Left lung (tissue), 10 donors: ENCODE data around the gene CLIP1. TPM values are rescaled to one million over a fixed set of nuclear protein-coding genes. Genes with fewer than 3 reads are reported as not detected.

ENCODE experiments used
- ATAC-seq: fragments of 200-7000 bp; cut with Tn5 transposase; one replicate; pipeline ENCODE4 v1.9.1; 2020; ENCODE audit warnings: moderate library complexity
- DNase-seq, 4 donors: peaks; one replicate each; pipeline ENCODE4 v3.0.0-alpha.2; 2013 to 2020
- H3K27ac ChIP-seq, 2 donors: fragments of 200-600 bp; sonication (generic) in 1 of 2; one replicate each; pipeline versions ENCODE4 v1.5.0 to v1.8.0; 2020 to 2021
- H3K27me3 ChIP-seq, 2 donors: fragments of 200-600 bp; sonication (generic) in 1 of 2; one replicate each; pipeline versions ENCODE4 v1.5.0 to v1.8.0; 2020 to 2021
- H3K36me3 ChIP-seq, 2 donors: fragments of 200-600 bp; sonication (generic) in 1 of 2; one replicate each; pipeline versions ENCODE4 v1.5.0 to v1.8.0; 2020 to 2021
- H3K4me1 ChIP-seq, 2 donors: fragments of 200-600 bp; one replicate each; pipeline ENCODE4 v1.8.0; 2021
- H3K4me3 ChIP-seq, 2 donors: fragments of 200-600 bp; sonication (generic) in 1 of 2; one replicate each; pipeline versions ENCODE4 v1.5.0 to v1.8.0; 2020 to 2021; ENCODE audit warnings: mild to moderate bottlenecking in 1 of 2
- H3K9me3 ChIP-seq, 2 donors: fragments of 200-600 bp; sonication (generic) in 1 of 2; one replicate each; pipeline versions ENCODE4 v1.5.0 to v1.8.0; 2020 to 2021
- intact Hi-C, 2 donors: fragments of 100-400 bp; cut with DNase I; formaldehyde crosslinking; loops; one replicate each; pipeline versions ENCODE4 v1.11.2 to v1.14.2; 2022
- polyA plus RNA-seq, 6 donors: library from polyadenylated mRNA; unstranded; fragments of 120-200 nt; gene quantifications; one replicate each; pipeline ENCODE4 v1.2.1, GENCODE V29; 2013; ENCODE audit not compliant: insufficient read length in 6 of 6
- total RNA-seq, 2 donors: library from RNA; stranded (reverse); fragmentation: NEBNext Ultra II Directional; extraction: Animal tissue kit (Norgen Biotek cat#: 25700); gene quantifications; one replicate each; pipeline ENCODE4 v1.2.1, GENCODE V29; 2021
- TF ChIP-seq, protein P1 (sequence below), 2 donors: fragments of 200-600 bp; sonication (generic) in 1 of 2; IDR thresholded peaks; one replicate each; pipeline versions ENCODE4 v1.5.0 to v1.8.0; 2021; ENCODE audit warnings: antibody characterized with exemption in 2 of 2
- donor health status: DM: no; HTN: yes; CAD: no.
- donor health status: DM: no; HTN: no; CAD: no.

Gene CLIP1
- total and polyA plus RNA-seq, 8 donors, result 31.2 to 104 (median 33.4) TPM

DNA sequence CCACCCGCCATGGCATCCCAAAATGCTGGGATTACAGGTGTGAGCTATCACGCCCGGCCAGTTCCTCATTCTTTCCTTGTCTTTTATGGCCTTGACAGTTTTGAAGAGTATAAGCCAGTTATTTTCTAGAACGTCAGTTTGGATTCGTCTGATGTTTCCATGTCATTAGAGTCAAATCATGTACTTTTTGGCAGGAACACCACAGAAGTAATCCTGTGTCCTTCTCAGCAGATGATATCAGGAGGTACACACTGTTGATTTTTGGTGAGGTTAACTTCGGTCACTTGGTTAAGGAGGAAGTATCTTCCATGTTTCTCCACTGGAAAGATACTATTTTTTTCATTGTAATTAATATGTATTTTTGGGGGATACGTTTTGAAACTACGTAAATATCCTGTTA lies 131.0 kb downstream of the CLIP1 start:
- Histone ChIP-seq H3K27ac (no peak overlapping the region), H3K4me3 (no peak overlapping the region), H3K36me3 (peaks cover 0 to 78% of the 10 kb centered on the region in 2 donors), H3K27me3 (no peaks in the 10 kb centered on the region), H3K4me1 (no peaks in the 10 kb centered on the region), H3K9me3 (peaks cover 0 to 1% of the 10 kb centered on the region in 2 donors)
- DNase-seq (no peak), ATAC-seq (no peak)
- intact Hi-C loops, result no loop called here
- TF ChIP-seq, protein P1, sequence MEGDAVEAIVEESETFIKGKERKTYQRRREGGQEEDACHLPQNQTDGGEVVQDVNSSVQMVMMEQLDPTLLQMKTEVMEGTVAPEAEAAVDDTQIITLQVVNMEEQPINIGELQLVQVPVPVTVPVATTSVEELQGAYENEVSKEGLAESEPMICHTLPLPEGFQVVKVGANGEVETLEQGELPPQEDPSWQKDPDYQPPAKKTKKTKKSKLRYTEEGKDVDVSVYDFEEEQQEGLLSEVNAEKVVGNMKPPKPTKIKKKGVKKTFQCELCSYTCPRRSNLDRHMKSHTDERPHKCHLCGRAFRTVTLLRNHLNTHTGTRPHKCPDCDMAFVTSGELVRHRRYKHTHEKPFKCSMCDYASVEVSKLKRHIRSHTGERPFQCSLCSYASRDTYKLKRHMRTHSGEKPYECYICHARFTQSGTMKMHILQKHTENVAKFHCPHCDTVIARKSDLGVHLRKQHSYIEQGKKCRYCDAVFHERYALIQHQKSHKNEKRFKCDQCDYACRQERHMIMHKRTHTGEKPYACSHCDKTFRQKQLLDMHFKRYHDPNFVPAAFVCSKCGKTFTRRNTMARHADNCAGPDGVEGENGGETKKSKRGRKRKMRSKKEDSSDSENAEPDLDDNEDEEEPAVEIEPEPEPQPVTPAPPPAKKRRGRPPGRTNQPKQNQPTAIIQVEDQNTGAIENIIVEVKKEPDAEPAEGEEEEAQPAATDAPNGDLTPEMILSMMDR (IDR thresholded peaks at IDR 0.05), result no peak

DNA sequence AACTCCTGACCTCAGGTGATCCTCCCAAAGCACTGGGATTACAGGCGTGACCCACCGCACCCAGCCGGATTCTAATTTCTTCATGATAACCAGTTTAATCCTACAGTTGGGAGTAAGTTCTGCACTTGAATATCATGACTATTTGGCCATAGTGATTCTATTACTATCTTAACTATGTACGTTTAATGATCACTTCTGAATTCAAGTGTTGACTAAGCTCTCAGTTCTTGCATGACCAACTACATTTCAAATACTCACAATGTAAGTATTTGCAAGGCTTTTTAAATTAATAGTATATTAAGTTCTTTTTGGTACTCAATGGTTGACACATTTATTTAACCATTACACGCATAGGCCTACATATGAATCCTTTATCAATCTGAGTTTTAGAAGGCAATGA lies 138.8 kb downstream of the CLIP1 start:
- DNase-seq, result no peak
- ATAC-seq, result peak; percentile 76
- no peaks in the 10 kb centered on the region for H3K9me3 ChIP-seq
- intact Hi-C loops, result no loop called here
- TF ChIP-seq, protein P1 (IDR thresholded peaks at IDR 0.05), result no peak
- H3K4me1 ChIP-seq, result no peaks in the 10 kb centered on the region
- H3K27me3 ChIP-seq, result no peaks in the 10 kb centered on the region
- no peak overlapping the region for H3K27ac ChIP-seq
- H3K36me3 ChIP-seq, result peaks cover 0 to 51% of the 10 kb centered on the region in 2 donors
- H3K4me3 ChIP-seq, result no peak overlapping the region

DNA sequence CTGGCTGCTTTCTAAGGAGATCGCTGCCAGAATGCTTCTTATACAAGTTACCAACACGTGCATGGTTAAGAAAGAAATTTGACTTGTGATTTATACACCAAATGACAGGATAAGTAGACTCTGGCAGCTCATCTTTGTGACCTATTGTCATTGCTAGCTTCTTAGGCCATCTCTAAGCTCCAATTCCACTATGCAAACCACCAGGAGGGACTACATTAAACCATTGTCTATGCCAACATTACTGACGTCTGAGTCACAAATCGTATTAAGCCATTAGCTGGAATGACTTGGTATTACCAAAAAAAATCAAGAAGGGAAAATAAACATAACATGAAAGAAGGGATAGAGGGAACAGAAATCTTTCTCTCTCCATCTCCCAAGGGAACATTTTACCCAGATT lies 140.4 kb downstream of the CLIP1 start:
- intact Hi-C loops, result no loop called here
- Histone ChIP-seq H3K9me3 (no peaks in the 10 kb centered on the region), H3K36me3 (peaks cover 0 to 48% of the 10 kb centered on the region in 2 donors), H3K4me3 (no peak overlapping the region), H3K27ac (no peak overlapping the region), H3K4me1 (no peaks in the 10 kb centered on the region), H3K27me3 (no peaks in the 10 kb centered on the region)
- ATAC-seq (no peak), DNase-seq (no peak)
- TF ChIP-seq, protein P1 (IDR thresholded peaks at IDR 0.05), result no peak

DNA sequence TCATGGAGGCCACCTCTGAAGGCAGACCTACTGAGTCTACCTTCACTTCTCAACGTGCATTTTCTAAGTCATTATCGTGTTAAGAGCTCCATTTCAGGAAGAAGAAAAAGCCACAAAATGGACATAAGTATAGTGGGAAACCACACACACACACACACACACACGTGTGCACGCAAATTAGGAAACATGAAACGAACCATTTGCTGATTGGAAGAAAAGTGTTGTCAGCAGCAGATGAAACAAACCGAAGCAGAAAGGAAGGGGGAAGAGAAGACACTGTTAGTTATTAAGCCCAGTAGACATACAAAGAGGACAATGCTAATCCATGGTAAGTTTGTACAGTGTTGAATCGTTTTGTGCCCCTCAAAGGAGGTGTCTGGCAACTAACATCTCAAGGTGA lies 146.2 kb downstream of the CLIP1 start:
- Histone ChIP-seq H3K4me3 (no peak overlapping the region), H3K27ac (no peak overlapping the region), H3K9me3 (no peaks in the 10 kb centered on the region), H3K4me1 (no peaks in the 10 kb centered on the region), H3K27me3 (no peaks in the 10 kb centered on the region), H3K36me3 (peaks cover 0 to 76% of the 10 kb centered on the region in 2 donors)
- TF ChIP-seq, protein P1 (IDR thresholded peaks at IDR 0.05), result no peak
- intact Hi-C loops, result no loop called here
- ATAC-seq, result no peak
- no peak for DNase-seq

DNA sequence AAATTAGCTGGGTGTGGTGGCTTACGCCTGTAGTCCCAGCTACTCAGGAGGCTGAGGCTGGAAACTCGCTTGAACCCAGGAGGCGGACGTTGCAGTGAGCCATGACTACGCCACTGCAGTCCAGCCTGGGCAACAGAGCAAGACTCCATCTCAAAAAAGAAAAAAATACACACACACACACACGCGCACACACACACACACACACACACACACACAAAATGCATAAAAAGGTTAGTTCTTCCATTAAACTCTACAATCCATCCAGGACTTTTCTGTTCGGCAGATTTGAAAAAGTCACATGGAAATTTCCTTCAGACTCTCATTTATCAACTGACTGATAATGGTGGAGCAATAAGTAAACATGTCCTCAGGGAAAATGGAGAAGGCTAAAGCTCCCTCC lies 147.0 kb downstream of the CLIP1 start:
- Histone ChIP-seq H3K36me3 (peaks cover 0 to 76% of the 10 kb centered on the region in 2 donors), H3K9me3 (no peaks in the 10 kb centered on the region), H3K4me3 (no peak overlapping the region), H3K27ac (no peak overlapping the region), H3K27me3 (no peaks in the 10 kb centered on the region), H3K4me1 (no peaks in the 10 kb centered on the region)
- ATAC-seq, result no peak
- TF ChIP-seq, protein P1 (IDR thresholded peaks at IDR 0.05), result no peak
- no peak for DNase-seq
- intact Hi-C loops, result no loop called here
